ENCODE measurements around the gene GPR78.

The GPR78 gene

GRCh38 chr4:8547108-8547911 is 32.9 kb upstream of the GPR78 start:
- TF ChIP-seq CTCF (conservative IDR thresholded peaks at IDR 0.05) (peak; percentile 42), ZFX (IDR thresholded peaks at IDR 0.05) (no peak)

GRCh38 chr4:8547912-8548730 is 32.1 kb upstream of the GPR78 start:
- TF ChIP-seq CTCF (conservative IDR thresholded peaks at IDR 0.05): no peak
- TF ChIP-seq ZFX (IDR thresholded peaks at IDR 0.05): no peak
- no peak overlapping the region for H3K27ac ChIP-seq

More at GRCh38 chr4:8547108-8547911, 32.9 kb upstream of the GPR78 start:
- no peak overlapping the region for H3K27ac ChIP-seq

GRCh38 chr4:8548731-8549351 is 31.4 kb upstream of the GPR78 start:
- no peak overlapping the region for H3K27ac ChIP-seq
- no peak for TF ChIP-seq ZFX (IDR thresholded peaks at IDR 0.05)
- TF ChIP-seq CTCF (conservative IDR thresholded peaks at IDR 0.05): no peak

GRCh38 chr4:8549352-8549931 is 30.8 kb upstream of the GPR78 start:
- no peak overlapping the region for H3K27ac ChIP-seq
- no peak for TF ChIP-seq CTCF (conservative IDR thresholded peaks at IDR 0.05)
- TF ChIP-seq ZFX (IDR thresholded peaks at IDR 0.05): no peak

- H3K27ac ChIP-seq: no peak overlapping the region
- TF ChIP-seq CTCF (conservative IDR thresholded peaks at IDR 0.05) (no peak), ZFX (IDR thresholded peaks at IDR 0.05) (no peak)
Observed at GRCh38 chr4:8550691-8551090, 29.5 kb upstream of the GPR78 start.

- TF ChIP-seq ZFX (IDR thresholded peaks at IDR 0.05) (no peak), CTCF (conservative IDR thresholded peaks at IDR 0.05) (no peak)
- H3K27ac ChIP-seq: no peak overlapping the region
Observed at GRCh38 chr4:8552024-8552423, 28.2 kb upstream of the GPR78 start.
